OCI-LY7 (cell line): ENCODE measurements around the gene FHL3.

Experiments used
- CTCF ChIP-seq: fragments of 200-600 bp; sonication (generic); conservative IDR thresholded peaks from 2 replicates; pipeline ENCODE4 v1.5.1; 2014; ENCODE audit warnings: mild to moderate bottlenecking, antibody characterized with exemption, low read length, moderate library complexity, mixed read lengths
- EZH2phosphoT487 ChIP-seq: fragments of 200-600 bp; sonication (generic); IDR thresholded peaks from 2 replicates; pipeline ENCODE4 v1.6.1; 2018; ENCODE audit warnings: low read depth, borderline replicate concordance, mild to moderate bottlenecking, mixed run types, antibody characterized with exemption, low read length, moderate library complexity, mixed read lengths

- no peak for TF ChIP-seq CTCF
- TF ChIP-seq EZH2phosphoT487, result no peak
Measured at GRCh38 chr1:38038861-38039260, 33.5 kb upstream of the FHL3 start.
